Heart left ventricle (tissue), 13 donors: ENCODE measurements around the gene ZNF536.

Experiments used
- POLR2A ChIP-seq, 2 donors: fragments of 450-650 bp; IDR thresholded peaks; one replicate each; pipeline ENCODE4 v1.6.1; 2017; ENCODE audit warnings: antibody characterized with exemption in 2 of 2, mild to moderate bottlenecking in 2 of 2, moderate library complexity in 2 of 2
- TF ChIP-seq, protein P1 (sequence below), 12 donors: fragments of 200-600 bp; sonication (generic) in 4 of 12; IDR thresholded peaks; one replicate each; pipeline versions ENCODE4 v1.5.0 to v1.8.0; 2018 to 2022; ENCODE audit warnings: antibody characterized with exemption in 12 of 12, mild to moderate bottlenecking in 5 of 12
- donor health status: ischemic (EF 13 %, LVEDD 7.1; RV severe dilation, severe dysfunction).
- donor health status: DM: no; HTN: yes; CAD: no.
- donor health status: DM: no; HTN: no; CAD: no.
- donor health status: ischemic (EF 25% LVEDD 6.9; RV normal size, moderate dysfunction).
- donor health status: ischemic (EF 25% LVEDD 5.7; RV mildly dilated, moderate dysfunction).
- donor health status: ischemic (EF 35%, LVEDD 5.7; RV mildly dilated, moderate dysfunction).
- donor health status: nonischemic (EF 11% LVEDD 7.7; RV severe dilation, severe dysfunction).
- donor health status: DM: yes; HTN: yes; CAD: no.
- donor health status: PGD.
- donor health status: ischemic (EF 29% LVEDD 5.4; RV normal size, mild dysfunction).
- donor health status: nonischemic (EF 23%, LVEDD 6.1; RV moderate dilation, normal function).

GRCh38 chr19:30324982-30325381 is 47.2 kb upstream of the ZNF536 start:
- TF ChIP-seq POLR2A (IDR thresholded peaks at IDR 0.05), result no peak
- TF ChIP-seq, protein P1, sequence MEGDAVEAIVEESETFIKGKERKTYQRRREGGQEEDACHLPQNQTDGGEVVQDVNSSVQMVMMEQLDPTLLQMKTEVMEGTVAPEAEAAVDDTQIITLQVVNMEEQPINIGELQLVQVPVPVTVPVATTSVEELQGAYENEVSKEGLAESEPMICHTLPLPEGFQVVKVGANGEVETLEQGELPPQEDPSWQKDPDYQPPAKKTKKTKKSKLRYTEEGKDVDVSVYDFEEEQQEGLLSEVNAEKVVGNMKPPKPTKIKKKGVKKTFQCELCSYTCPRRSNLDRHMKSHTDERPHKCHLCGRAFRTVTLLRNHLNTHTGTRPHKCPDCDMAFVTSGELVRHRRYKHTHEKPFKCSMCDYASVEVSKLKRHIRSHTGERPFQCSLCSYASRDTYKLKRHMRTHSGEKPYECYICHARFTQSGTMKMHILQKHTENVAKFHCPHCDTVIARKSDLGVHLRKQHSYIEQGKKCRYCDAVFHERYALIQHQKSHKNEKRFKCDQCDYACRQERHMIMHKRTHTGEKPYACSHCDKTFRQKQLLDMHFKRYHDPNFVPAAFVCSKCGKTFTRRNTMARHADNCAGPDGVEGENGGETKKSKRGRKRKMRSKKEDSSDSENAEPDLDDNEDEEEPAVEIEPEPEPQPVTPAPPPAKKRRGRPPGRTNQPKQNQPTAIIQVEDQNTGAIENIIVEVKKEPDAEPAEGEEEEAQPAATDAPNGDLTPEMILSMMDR (IDR thresholded peaks at IDR 0.05), result no peak
